CD14-positive monocyte (primary cell): Measurements from ENCODE around the gene SPEN. TPM values are rescaled to one million over a fixed set of nuclear protein-coding genes. Genes with fewer than 3 reads are reported as not detected.

Experiments used
- DNase-seq, 3 donors: peaks; one replicate each; pipeline ENCODE4 v3.0.0-alpha.2; 2011 to 2022
- H2AFZ ChIP-seq: 2 replicates; pipeline ENCODE4 v1.6.0; 2012; ENCODE audit warnings: mild to moderate bottlenecking, low read depth, low read length, inconsistent platforms; ENCODE audit not compliant: insufficient read depth, poor library complexity, severe bottlenecking
- H3K27ac ChIP-seq, 2 donors: 1 replicate in 1 of 2; 2 replicates in 1 of 2; pipeline ENCODE4 v1.5.1; 2012 to 2013; ENCODE audit warnings: low read length in 2 of 2, control low read depth in 1 of 2, inconsistent platforms in 1 of 2, low read depth in 1 of 2, mild to moderate bottlenecking in 1 of 2
- H3K27me3 ChIP-seq, 2 donors: one replicate each; pipeline versions ENCODE4 v1.6.0 to v1.6.1; 2011 to 2013; ENCODE audit warnings: low read length in 2 of 2; ENCODE audit not compliant: control insufficient read depth in 2 of 2, insufficient read depth in 2 of 2
- H3K36me3 ChIP-seq, 2 donors: replicated peaks in 1 of 2; 1 replicate in 1 of 2; 2 replicates in 1 of 2; pipeline versions ENCODE4 v1.5.1 to v1.6.1; 2012 to 2013; ENCODE audit warnings: low read length in 2 of 2, control low read depth in 1 of 2, inconsistent platforms in 1 of 2, mild to moderate bottlenecking in 1 of 2; ENCODE audit not compliant: insufficient read depth in 2 of 2, control insufficient read depth in 1 of 2
- H3K4me1 ChIP-seq, 2 donors: 1 replicate in 1 of 2; 2 replicates in 1 of 2; pipeline versions ENCODE4 v1.5.1 to v1.6.1; 2012 to 2013; ENCODE audit warnings: low read length in 2 of 2, control low read depth in 1 of 2, inconsistent platforms in 1 of 2, mild to moderate bottlenecking in 1 of 2, moderate library complexity in 1 of 2; ENCODE audit not compliant: insufficient read depth in 2 of 2, control insufficient read depth in 1 of 2
- H3K4me2 ChIP-seq: replicated peaks from 2 replicates; pipeline ENCODE3; 2012; ENCODE audit warnings: low read length, moderate library complexity, mild to moderate bottlenecking; ENCODE audit not compliant: poor library complexity, severe bottlenecking; ENCODE audit errors: extremely low read depth
- H3K4me3 ChIP-seq, 3 experiments: fragments of 200-600 bp in 1 of 3; sonication (generic) in 1 of 3; replicated peaks in 1 of 3; 1 replicate in 2 of 3; 2 replicates in 1 of 3; pipeline ENCODE4 v1.5.1; 2011 to 2013; ENCODE audit warnings: low read length in 3 of 3, mild to moderate bottlenecking in 3 of 3, control low read depth in 2 of 3, low read depth in 2 of 3, inconsistent platforms in 1 of 3, moderate library complexity in 1 of 3
- H3K79me2 ChIP-seq: 2 replicates; pipeline ENCODE4 v1.6.0; 2012; ENCODE audit warnings: mild to moderate bottlenecking, control low read depth, inconsistent platforms, low read length, moderate library complexity; ENCODE audit not compliant: insufficient read depth
- H3K9ac ChIP-seq: 2 replicates; pipeline ENCODE4 v1.6.0; 2017; ENCODE audit warnings: low read length, mild to moderate bottlenecking; ENCODE audit not compliant: insufficient read depth, poor library complexity, severe bottlenecking
- H3K9me3 ChIP-seq, 2 donors: replicated peaks in 1 of 2; 1 replicate in 1 of 2; 2 replicates in 1 of 2; pipeline versions ENCODE4 v1.5.1 to v1.6.1; 2012 to 2013; ENCODE audit warnings: low read length in 2 of 2, control low read depth in 1 of 2; ENCODE audit not compliant: control insufficient read depth in 1 of 2, insufficient read depth in 1 of 2
- H4K20me1 ChIP-seq: 2 replicates; pipeline ENCODE4 v1.6.0; 2012; ENCODE audit warnings: mild to moderate bottlenecking, low read length, control low read depth, moderate library complexity; ENCODE audit not compliant: insufficient read depth
- H3K27ac Mint-ChIP-seq, 7 donors: one replicate each; pipeline ENCODE4 v1.8.0; 2020; ENCODE audit warnings: mild to moderate bottlenecking in 7 of 7, mixed read lengths in 7 of 7, moderate library complexity in 6 of 7, inconsistent platforms in 2 of 7
- H3K27me3 Mint-ChIP-seq, 3 donors: one replicate each; pipeline ENCODE4 v1.8.0; 2021 to 2022; ENCODE audit warnings: low read depth in 3 of 3, mild to moderate bottlenecking in 3 of 3, mixed read lengths in 3 of 3, moderate library complexity in 3 of 3, inconsistent platforms in 1 of 3
- H3K36me3 Mint-ChIP-seq, 2 donors: one replicate each; pipeline ENCODE4 v1.8.0; 2020; ENCODE audit warnings: mixed read lengths in 2 of 2, inconsistent platforms in 1 of 2, mild to moderate bottlenecking in 1 of 2
- H3K4me1 Mint-ChIP-seq: one replicate; pipeline ENCODE4 v1.8.0; 2020; ENCODE audit warnings: mild to moderate bottlenecking, mixed read lengths
- H3K4me3 Mint-ChIP-seq, 2 donors: one replicate each; pipeline ENCODE4 v1.8.0; 2020; ENCODE audit warnings: mild to moderate bottlenecking in 2 of 2, mixed read lengths in 2 of 2, moderate library complexity in 1 of 2
- H3K9me3 Mint-ChIP-seq, 7 donors: one replicate each; pipeline ENCODE4 v1.8.0; 2020 to 2022; ENCODE audit warnings: mixed read lengths in 7 of 7, mild to moderate bottlenecking in 6 of 7, moderate library complexity in 6 of 7, inconsistent platforms in 2 of 7
- CTCF ChIP-seq: fragments of 200-600 bp; IDR thresholded peaks from one replicate; pipeline ENCODE4 v1.8.0; 2022; ENCODE audit warnings: antibody characterized with exemption, mild to moderate bottlenecking
- WGBS: methylation state at CpG from one replicate; pipeline ENCODE4 v1.1.5; 2013; ENCODE audit warnings: missing lambda C conversion rate; ENCODE audit not compliant: insufficient coverage; 5-methylcytosine and 5-hydroxymethylcytosine counted together
- intact Hi-C, 2 donors: fragments of 100-400 bp; cut with micrococcal nuclease; formaldehyde crosslinking; loops; one replicate each; pipeline versions ENCODE4 v1.15.0 to v1.15.1; 2023
- polyA plus RNA-seq, 3 donors: library from polyadenylated mRNA; depleted of rRNA in 1 of 3; unstranded in 2 of 3; stranded (reverse) in 1 of 3; fragments of 300-500 nt in 2 of 3; fragments of >200 nt in 1 of 3; fragmentation: Illumina TruSeq in 2 of 3; gene quantifications; 1 replicate in 2 of 3; 2 replicates in 1 of 3; pipeline ENCODE4 v1.2.3, GENCODE V29; 2012 to 2021

SPEN gene
- polyA plus RNA-seq, 3 donors = 3.1 to 30.9 (median 6.1) TPM

DNA sequence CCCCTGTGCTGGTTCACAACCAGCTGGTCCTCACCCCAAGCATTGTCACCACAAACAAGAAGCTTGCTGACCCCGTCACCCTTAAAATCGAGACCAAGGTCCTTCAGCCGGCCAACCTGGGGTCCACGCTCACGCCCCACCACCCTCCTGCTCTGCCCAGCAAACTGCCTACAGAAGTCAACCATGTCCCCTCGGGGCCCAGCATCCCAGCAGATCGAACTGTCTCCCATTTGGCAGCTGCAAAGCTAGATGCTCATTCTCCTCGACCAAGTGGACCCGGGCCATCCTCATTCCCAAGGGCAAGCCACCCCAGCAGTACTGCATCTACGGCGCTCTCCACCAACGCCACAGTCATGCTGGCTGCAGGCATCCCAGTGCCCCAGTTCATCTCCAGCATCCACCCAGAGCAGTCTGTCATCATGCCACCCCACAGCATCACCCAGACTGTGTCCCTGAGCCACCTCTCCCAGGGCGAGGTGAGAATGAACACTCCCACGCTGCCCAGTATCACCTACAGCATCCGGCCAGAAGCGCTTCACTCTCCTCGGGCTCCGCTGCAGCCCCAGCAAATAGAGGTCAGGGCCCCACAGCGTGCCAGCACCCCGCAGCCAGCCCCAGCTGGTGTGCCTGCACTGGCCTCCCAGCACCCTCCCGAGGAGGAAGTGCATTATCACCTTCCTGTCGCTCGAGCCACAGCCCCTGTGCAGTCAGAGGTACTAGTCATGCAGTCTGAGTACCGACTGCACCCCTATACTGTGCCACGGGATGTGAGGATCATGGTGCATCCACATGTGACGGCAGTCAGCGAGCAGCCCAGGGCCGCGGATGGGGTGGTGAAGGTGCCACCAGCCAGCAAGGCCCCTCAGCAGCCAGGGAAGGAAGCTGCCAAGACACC lies 87.8 kb downstream of the SPEN start:
- intact Hi-C loops = loop anchor here (5.0 kb wide), 2 partner anchors 42 to 57 kb away; partner anchors contain the start of gene ZBTB17 (in 1 of the 2)
- Histone ChIP-seq H3K4me3 (no peak overlapping the region), H3K79me2 (peaks cover 9% of the 10 kb centered on the region), H3K4me2 (no peak overlapping the region), H3K9ac (no peak overlapping the region), H4K20me1 (peaks cover 95% of the 10 kb centered on the region), H2AFZ (no peak overlapping the region), H3K27me3 (no peaks in the 10 kb centered on the region), H3K27ac (peak overlapping the region in 1 of 2 donors; percentile 20), H3K9me3 (no peaks in the 10 kb centered on the region), H3K36me3 (peaks cover 96 to 100% of the 10 kb centered on the region in 2 donors), H3K4me1 (no peaks in the 10 kb centered on the region)
- Mint-ChIP-seq H3K9me3 (no peaks in the 10 kb centered on the region), H3K4me1 (peaks cover 4% of the 10 kb centered on the region), H3K36me3 (peaks cover 91 to 100% of the 10 kb centered on the region in 2 donors), H3K4me3 (no peak overlapping the region), H3K27me3 (peaks cover 0 to 4% (median 1%) of the 10 kb centered on the region in 3 donors), H3K27ac (peak overlapping the region in 3 of 7 donors; percentile 28 to 70 (median 31))
- no peak for DNase-seq
- no peak for TF ChIP-seq CTCF
- 93% methylated on average over 29 of the region's 29 CpGs for WGBS

DNA sequence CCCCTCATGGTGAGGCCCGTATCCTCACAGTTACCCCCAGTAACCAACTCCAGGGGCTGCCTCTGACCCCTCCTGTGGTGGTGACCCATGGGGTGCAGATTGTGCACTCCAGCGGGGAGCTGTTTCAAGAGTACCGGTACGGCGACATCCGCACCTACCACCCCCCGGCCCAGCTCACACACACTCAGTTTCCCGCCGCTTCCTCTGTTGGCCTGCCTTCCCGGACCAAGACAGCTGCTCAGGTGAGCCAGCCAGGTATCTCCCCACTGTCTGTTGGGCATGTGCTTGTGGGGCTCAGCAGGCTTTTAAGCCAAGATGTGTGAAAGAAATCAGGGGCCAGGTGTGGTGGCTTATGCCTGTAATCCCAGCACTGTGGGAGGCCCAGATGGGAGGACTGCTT lies 88.5 kb downstream of the SPEN start:
- intact Hi-C loops = loop anchor here (5.0 kb wide), 2 partner anchors 41 to 56 kb away; partner anchors contain the start of gene ZBTB17 (in 1 of the 2)
- H3K27me3 ChIP-seq = no peaks in the 10 kb centered on the region
- 93% methylated on average over 3 of the region's 10 CpGs for WGBS

More for the DNA sequence above, 88.5 kb downstream of the SPEN start:
- Mint-ChIP-seq H3K36me3 (peaks cover 88 to 100% of the 10 kb centered on the region in 2 donors), H3K9me3 (no peaks in the 10 kb centered on the region), H3K4me3 (no peak overlapping the region), H3K27me3 (peaks cover 0 to 4% (median 1%) of the 10 kb centered on the region in 3 donors), H3K27ac (peak overlapping the region in 2 of 7 donors; percentile 1 to 60), H3K4me1 (peaks cover 4% of the 10 kb centered on the region)
- TF ChIP-seq CTCF = no peak
- Histone ChIP-seq H3K4me3 (no peak overlapping the region), H3K9ac (no peak overlapping the region), H3K27ac (no peak overlapping the region), H4K20me1 (peaks cover 95% of the 10 kb centered on the region), H3K79me2 (peaks cover 4% of the 10 kb centered on the region), H3K4me1 (no peaks in the 10 kb centered on the region), H3K4me2 (no peak overlapping the region), H3K36me3 (peaks cover 96 to 100% of the 10 kb centered on the region in 2 donors), H3K9me3 (no peaks in the 10 kb centered on the region), H2AFZ (no peak overlapping the region)
- DNase-seq = no peak
